ENCODE data around the gene BBS12.

DNA sequence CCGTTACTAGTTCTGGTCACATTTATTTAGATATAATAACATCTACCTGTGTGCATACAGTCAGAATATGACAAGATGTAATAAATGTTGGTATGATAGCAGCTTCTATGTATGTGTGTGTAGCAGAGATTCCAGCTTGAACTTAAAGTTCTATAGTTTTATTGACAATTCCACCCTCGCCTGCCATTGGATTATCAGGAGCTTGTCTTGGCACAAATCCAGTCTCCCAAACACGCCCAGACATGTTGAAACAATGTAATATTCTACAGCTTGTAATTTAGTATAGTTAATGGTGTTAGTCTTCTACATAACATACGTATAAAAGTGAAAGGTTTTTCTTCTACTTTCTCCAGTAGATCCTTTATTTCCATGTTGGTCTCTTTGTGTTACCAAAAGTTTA, 44.4 kb downstream of the BBS12 start:
- TF ChIP-seq, protein P1, sequence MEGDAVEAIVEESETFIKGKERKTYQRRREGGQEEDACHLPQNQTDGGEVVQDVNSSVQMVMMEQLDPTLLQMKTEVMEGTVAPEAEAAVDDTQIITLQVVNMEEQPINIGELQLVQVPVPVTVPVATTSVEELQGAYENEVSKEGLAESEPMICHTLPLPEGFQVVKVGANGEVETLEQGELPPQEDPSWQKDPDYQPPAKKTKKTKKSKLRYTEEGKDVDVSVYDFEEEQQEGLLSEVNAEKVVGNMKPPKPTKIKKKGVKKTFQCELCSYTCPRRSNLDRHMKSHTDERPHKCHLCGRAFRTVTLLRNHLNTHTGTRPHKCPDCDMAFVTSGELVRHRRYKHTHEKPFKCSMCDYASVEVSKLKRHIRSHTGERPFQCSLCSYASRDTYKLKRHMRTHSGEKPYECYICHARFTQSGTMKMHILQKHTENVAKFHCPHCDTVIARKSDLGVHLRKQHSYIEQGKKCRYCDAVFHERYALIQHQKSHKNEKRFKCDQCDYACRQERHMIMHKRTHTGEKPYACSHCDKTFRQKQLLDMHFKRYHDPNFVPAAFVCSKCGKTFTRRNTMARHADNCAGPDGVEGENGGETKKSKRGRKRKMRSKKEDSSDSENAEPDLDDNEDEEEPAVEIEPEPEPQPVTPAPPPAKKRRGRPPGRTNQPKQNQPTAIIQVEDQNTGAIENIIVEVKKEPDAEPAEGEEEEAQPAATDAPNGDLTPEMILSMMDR (IDR thresholded peaks at IDR 0.05; ENCODE audit: poor library complexity) = no peak
- TF ChIP-seq EZH2 (IDR thresholded peaks at IDR 0.05; ENCODE audit: borderline replicate concordance) = no peak
